CD1c-positive myeloid dendritic cell (primary cell): ENCODE results near the gene ADIPOR2.

Experiments
- DNase-seq: peaks from one replicate; pipeline ENCODE4 v3.0.0-alpha.2; 2016; ENCODE audit errors: extremely low spot score

The ADIPOR2 gene

GRCh38 chr12:1773937-1774655, 83.2 kb downstream of the ADIPOR2 start:
- no peak for DNase-seq

- no peak for DNase-seq
Observed at GRCh38 chr12:1776170-1776921, 85.5 kb downstream of the ADIPOR2 start.

GRCh38 chr12:1777798-1778197, 86.9 kb downstream of the ADIPOR2 start:
- no peak for DNase-seq

GRCh38 chr12:1778911-1779310, 88.0 kb downstream of the ADIPOR2 start:
- no peak for DNase-seq

- DNase-seq, result no peak
Observed at GRCh38 chr12:1779783-1780182, 88.9 kb downstream of the ADIPOR2 start.

GRCh38 chr12:1781772-1782171, 90.9 kb downstream of the ADIPOR2 start:
- no peak for DNase-seq

GRCh38 chr12:1782215-1782614, 91.3 kb downstream of the ADIPOR2 start:
- DNase-seq, result no peak

- DNase-seq, result no peak
Observed at GRCh38 chr12:1787714-1788113, 96.8 kb downstream of the ADIPOR2 start.

GRCh38 chr12:1790444-1790843, 99.6 kb downstream of the ADIPOR2 start:
- no peak for DNase-seq

GRCh38 chr12:1791104-1791841, 100.4 kb downstream of the ADIPOR2 start:
- DNase-seq, result peak; percentile 73

GRCh38 chr12:1792406-1792805, 101.5 kb downstream of the ADIPOR2 start:
- no peak for DNase-seq

- DNase-seq, result no peak
Observed at GRCh38 chr12:1793426-1794210, 102.7 kb downstream of the ADIPOR2 start.

- no peak for DNase-seq
Observed at GRCh38 chr12:1794440-1795090, 103.7 kb downstream of the ADIPOR2 start.

GRCh38 chr12:1795221-1795784, 104.4 kb downstream of the ADIPOR2 start:
- DNase-seq, result no peak

- DNase-seq, result peak; percentile 95
Observed at GRCh38 chr12:1795785-1796514, 105.1 kb downstream of the ADIPOR2 start.

- peak; percentile 46 for DNase-seq
Observed at GRCh38 chr12:1796515-1797010, 105.7 kb downstream of the ADIPOR2 start.

- DNase-seq, result peak; percentile 66
Observed at GRCh38 chr12:1797011-1797901, 106.4 kb downstream of the ADIPOR2 start.

GRCh38 chr12:1797991-1798640, 107.2 kb downstream of the ADIPOR2 start:
- no peak for DNase-seq

- no peak for DNase-seq
Observed at GRCh38 chr12:1798641-1799020, 107.8 kb downstream of the ADIPOR2 start.
